ENCODE results near the gene MAMDC4.

MAMDC4 gene

DNA sequence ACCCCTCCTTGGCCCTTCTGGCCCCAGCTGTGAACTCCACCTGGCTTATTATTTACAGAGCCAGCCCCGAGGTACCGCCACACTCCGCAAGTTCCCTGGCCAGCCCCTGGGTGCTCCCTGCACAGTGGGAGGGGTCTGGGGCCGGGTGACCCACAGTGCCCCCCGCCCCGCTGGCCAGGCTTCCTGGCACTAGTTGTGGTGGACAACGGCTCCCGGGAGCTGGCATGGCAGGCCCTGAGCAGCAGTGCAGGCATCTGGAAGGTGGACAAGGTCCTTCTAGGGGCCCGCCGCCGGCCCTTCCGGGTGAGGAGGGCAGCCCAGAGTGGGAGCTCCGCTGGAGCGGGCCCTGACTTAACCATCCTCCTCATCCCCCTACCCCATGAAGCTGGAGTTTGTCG lies 3.9 kb downstream of the MAMDC4 start:
- intact Hi-C loops (cut with DNase I; ENCODE audit: low total_unique reads), result no loop called here
- H3K27ac ChIP-seq, result no peak overlapping the region
- TF ChIP-seq, protein P1, sequence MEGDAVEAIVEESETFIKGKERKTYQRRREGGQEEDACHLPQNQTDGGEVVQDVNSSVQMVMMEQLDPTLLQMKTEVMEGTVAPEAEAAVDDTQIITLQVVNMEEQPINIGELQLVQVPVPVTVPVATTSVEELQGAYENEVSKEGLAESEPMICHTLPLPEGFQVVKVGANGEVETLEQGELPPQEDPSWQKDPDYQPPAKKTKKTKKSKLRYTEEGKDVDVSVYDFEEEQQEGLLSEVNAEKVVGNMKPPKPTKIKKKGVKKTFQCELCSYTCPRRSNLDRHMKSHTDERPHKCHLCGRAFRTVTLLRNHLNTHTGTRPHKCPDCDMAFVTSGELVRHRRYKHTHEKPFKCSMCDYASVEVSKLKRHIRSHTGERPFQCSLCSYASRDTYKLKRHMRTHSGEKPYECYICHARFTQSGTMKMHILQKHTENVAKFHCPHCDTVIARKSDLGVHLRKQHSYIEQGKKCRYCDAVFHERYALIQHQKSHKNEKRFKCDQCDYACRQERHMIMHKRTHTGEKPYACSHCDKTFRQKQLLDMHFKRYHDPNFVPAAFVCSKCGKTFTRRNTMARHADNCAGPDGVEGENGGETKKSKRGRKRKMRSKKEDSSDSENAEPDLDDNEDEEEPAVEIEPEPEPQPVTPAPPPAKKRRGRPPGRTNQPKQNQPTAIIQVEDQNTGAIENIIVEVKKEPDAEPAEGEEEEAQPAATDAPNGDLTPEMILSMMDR (IDR thresholded peaks at IDR 0.05), result no peak
- no peak overlapping the region for H3K4me3 ChIP-seq
- DNase-seq, result peak; percentile 16 to 62
- peaks cover 0 to 32% (median 18%) of the 10 kb centered on the region in 4 donors for H3K4me1 ChIP-seq
- peaks cover 0 to 19% (median 9%) of the 10 kb centered on the region in 3 donors for H3K36me3 ChIP-seq
- H3K9me3 ChIP-seq, result no peaks in the 10 kb centered on the region
- no peaks in the 10 kb centered on the region for H3K27me3 ChIP-seq

DNA sequence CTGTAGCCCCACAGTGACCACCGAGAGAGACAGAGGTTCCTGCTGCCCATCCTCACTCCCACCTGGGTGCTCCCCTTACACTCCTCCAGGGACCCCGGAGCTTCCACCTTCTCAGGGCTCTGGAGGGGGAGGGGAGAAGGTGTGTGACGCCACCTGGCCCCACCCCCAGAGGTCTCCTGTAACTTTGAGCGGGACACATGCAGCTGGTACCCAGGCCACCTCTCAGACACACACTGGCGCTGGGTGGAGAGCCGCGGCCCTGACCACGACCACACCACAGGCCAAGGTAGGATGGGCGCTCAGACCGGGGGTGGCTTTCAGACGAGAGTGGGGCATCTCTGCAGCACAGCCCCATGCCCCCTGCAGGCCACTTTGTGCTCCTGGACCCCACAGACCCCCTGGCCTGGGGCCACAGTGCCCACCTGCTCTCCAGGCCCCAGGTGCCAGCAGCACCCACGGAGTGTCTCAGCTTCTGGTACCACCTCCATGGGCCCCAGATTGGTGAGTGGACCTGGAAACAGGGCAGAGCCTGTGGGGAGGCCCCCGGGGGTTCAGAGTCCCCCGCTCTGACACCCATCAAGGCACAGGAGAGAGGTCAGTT lies 4.5 kb downstream of the MAMDC4 start:
- no peaks in the 10 kb centered on the region for H3K27me3 ChIP-seq
- TF ChIP-seq, protein P1 (IDR thresholded peaks at IDR 0.05), result no peak
- H3K4me3 ChIP-seq, result no peak overlapping the region
- H3K4me1 ChIP-seq, result peaks cover 0 to 30% (median 17%) of the 10 kb centered on the region in 4 donors
- peak in 1 of 2 donors; percentile 64 for DNase-seq
- peaks cover 1 to 19% (median 9%) of the 10 kb centered on the region in 3 donors for H3K36me3 ChIP-seq
- intact Hi-C loops (cut with DNase I; ENCODE audit: low total_unique reads), result no loop called here
- H3K27ac ChIP-seq, result no peak overlapping the region
- H3K9me3 ChIP-seq, result no peaks in the 10 kb centered on the region

DNA sequence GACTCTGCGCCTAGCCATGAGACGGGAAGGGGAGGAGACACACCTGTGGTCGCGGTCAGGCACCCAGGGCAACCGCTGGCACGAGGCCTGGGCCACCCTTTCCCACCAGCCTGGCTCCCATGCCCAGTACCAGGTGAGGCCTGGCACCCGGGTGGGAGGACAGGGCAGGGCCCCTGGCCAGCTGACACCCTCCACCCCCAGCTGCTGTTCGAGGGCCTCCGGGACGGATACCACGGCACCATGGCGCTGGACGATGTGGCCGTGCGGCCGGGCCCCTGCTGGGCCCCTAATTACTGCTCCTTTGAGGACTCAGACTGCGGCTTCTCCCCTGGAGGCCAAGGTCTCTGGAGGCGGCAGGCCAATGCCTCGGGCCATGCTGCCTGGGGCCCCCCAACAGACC lies 5.0 kb downstream of the MAMDC4 start:
- Histone ChIP-seq H3K27ac (no peak overlapping the region), H3K27me3 (no peaks in the 10 kb centered on the region), H3K36me3 (peaks cover 4 to 22% (median 14%) of the 10 kb centered on the region in 3 donors), H3K4me1 (peaks cover 0 to 30% (median 17%) of the 10 kb centered on the region in 4 donors), H3K9me3 (no peaks in the 10 kb centered on the region), H3K4me3 (no peak overlapping the region)
- peak in 1 of 2 donors; percentile 62 for DNase-seq
- intact Hi-C loops (cut with DNase I; ENCODE audit: low total_unique reads), result no loop called here
- TF ChIP-seq, protein P1 (IDR thresholded peaks at IDR 0.05), result no peak

DNA sequence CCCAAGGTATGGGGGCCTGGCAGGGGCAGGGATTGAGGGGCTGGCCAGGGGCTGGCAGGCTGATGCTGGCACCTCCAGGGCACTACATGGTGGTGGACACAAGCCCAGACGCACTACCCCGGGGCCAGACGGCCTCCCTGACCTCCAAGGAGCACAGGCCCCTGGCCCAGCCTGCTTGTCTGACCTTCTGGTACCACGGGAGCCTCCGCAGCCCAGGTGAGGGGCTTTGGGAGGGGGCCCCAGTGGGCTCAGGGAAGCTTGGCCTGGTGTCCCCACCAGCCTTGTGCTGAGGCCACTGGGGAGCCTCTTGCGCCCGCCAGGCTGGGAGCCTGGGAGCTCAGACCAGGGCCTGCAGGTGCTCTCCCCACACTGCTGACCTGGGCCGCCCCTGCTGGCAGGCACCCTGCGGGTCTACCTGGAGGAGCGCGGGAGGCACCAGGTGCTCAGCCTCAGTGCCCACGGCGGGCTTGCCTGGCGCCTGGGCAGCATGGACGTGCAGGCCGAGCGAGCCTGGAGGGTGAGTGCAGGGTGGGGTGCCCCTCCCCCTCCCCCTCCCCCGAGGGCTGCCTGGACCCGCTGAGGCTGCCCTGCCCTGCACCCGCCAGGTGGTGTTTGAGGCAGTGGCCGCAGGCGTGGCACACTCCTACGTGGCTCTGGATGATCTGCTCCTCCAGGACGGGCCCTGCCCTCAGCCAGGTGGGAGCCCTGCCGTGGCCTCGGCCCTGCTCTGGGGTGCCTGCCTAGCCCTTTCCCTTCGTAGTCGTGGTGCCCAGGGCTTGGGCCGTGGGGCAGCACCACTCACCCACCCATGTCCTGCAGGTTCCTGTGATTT lies 5.7 kb downstream of the MAMDC4 start:
- intact Hi-C loops (cut with DNase I; ENCODE audit: low total_unique reads), result no loop called here
- Histone ChIP-seq H3K27ac (no peak overlapping the region), H3K4me1 (peaks cover 0 to 30% (median 17%) of the 10 kb centered on the region in 4 donors), H3K27me3 (no peaks in the 10 kb centered on the region), H3K4me3 (no peak overlapping the region), H3K36me3 (peaks cover 10 to 29% (median 20%) of the 10 kb centered on the region in 3 donors), H3K9me3 (no peaks in the 10 kb centered on the region)
- DNase-seq, result no peak
- TF ChIP-seq, protein P1 (IDR thresholded peaks at IDR 0.05), result no peak

DNA sequence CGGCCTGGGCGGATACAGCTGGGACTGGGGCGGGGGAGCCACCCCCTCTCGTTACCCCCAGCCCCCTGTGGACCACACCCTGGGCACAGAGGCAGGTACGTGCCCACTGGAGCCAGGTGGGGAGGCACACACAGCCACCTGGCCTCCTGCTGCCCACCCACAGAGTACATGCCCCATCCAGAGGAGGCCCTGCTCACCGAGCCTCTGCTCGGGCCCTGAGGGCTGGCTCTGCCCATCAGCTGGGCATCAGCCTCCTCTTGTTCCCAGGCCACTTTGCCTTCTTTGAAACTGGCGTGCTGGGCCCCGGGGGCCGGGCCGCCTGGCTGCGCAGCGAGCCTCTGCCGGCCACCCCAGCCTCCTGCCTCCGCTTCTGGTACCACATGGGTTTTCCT lies 6.3 kb downstream of the MAMDC4 start:
- peaks cover 17 to 35% (median 27%) of the 10 kb centered on the region in 3 donors for H3K36me3 ChIP-seq
- H3K4me3 ChIP-seq, result no peak overlapping the region
- peak overlapping the region in 1 of 2 donors; percentile 63 for H3K27ac ChIP-seq
- H3K4me1 ChIP-seq, result peaks cover 0 to 34% (median 17%) of the 10 kb centered on the region in 4 donors
- H3K9me3 ChIP-seq, result no peaks in the 10 kb centered on the region
- no peak for DNase-seq
- intact Hi-C loops (cut with DNase I; ENCODE audit: low total_unique reads), result no loop called here
- H3K27me3 ChIP-seq, result no peaks in the 10 kb centered on the region
- TF ChIP-seq, protein P1 (IDR thresholded peaks at IDR 0.05), result no peak

Measured in tibial artery (tissue), 4 donors.